Mesenchymal stem cell (in vitro differentiated cells and primary cell): ENCODE measurements around the gene AOPEP.

Experiments used
- DNase-seq: peaks from one replicate; pipeline ENCODE4 v3.0.0-alpha.2; 2013
- H2AFZ ChIP-seq: one replicate; pipeline ENCODE4 v1.6.1; 2013; ENCODE audit warnings: low read depth, mild to moderate bottlenecking, control low read depth, inconsistent platforms, low read length, moderate library complexity
- H2AK5ac ChIP-seq: 2 replicates; pipeline ENCODE4 v1.6.1; 2013; ENCODE audit warnings: low read length, moderate library complexity, mild to moderate bottlenecking, inconsistent platforms; ENCODE audit not compliant: severe bottlenecking
- H2BK120ac ChIP-seq: one replicate; pipeline ENCODE4 v1.6.1; 2013; ENCODE audit warnings: low read depth, mild to moderate bottlenecking, inconsistent platforms, low read length, moderate library complexity
- H2BK12ac ChIP-seq, 2 experiments: one replicate each; pipeline ENCODE4 v1.6.1; 2013; ENCODE audit warnings: inconsistent platforms in 2 of 2, low read length in 2 of 2, mild to moderate bottlenecking in 2 of 2, moderate library complexity in 2 of 2, control low read depth in 1 of 2
- H2BK15ac ChIP-seq: one replicate; pipeline ENCODE4 v1.6.1; 2013; ENCODE audit warnings: mild to moderate bottlenecking, low read depth, inconsistent platforms; ENCODE audit not compliant: poor library complexity, severe bottlenecking
- H2BK5ac ChIP-seq: 2 replicates; pipeline ENCODE4 v1.6.1; 2013; ENCODE audit warnings: low read depth, mild to moderate bottlenecking, low read length, control low read depth, inconsistent platforms; ENCODE audit not compliant: poor library complexity, severe bottlenecking
- H3K14ac ChIP-seq, 2 experiments: one replicate each; pipeline ENCODE4 v1.6.1; 2013; ENCODE audit warnings: inconsistent platforms in 2 of 2, low read length in 2 of 2, control low read depth in 1 of 2, mild to moderate bottlenecking in 1 of 2, moderate library complexity in 1 of 2
- H3K18ac ChIP-seq, 2 experiments: one replicate each; pipeline ENCODE4 v1.6.1; 2013; ENCODE audit warnings: inconsistent platforms in 2 of 2, low read length in 2 of 2, control low read depth in 1 of 2, low read depth in 1 of 2, mild to moderate bottlenecking in 1 of 2
- H3K23ac ChIP-seq, 2 experiments: one replicate each; pipeline ENCODE4 v1.6.1; 2013; ENCODE audit warnings: inconsistent platforms in 2 of 2, low read length in 2 of 2, mild to moderate bottlenecking in 2 of 2, moderate library complexity in 2 of 2, control low read depth in 1 of 2
- H3K27ac ChIP-seq: 2 replicates; pipeline ENCODE4 v1.5.1; 2013; ENCODE audit warnings: mild to moderate bottlenecking, moderate library complexity, low read length, control low read depth, inconsistent platforms; ENCODE audit not compliant: poor library complexity, severe bottlenecking
- H3K27me3 ChIP-seq, 2 experiments: 2 replicates each; pipeline versions ENCODE4 v1.6.1 to v1.7.0; 2013; ENCODE audit warnings: low read length in 2 of 2, mild to moderate bottlenecking in 2 of 2, moderate library complexity in 2 of 2, control low read depth in 1 of 2, inconsistent platforms in 1 of 2; ENCODE audit not compliant: control insufficient read depth in 1 of 2, insufficient read depth in 1 of 2
- H3K36me3 ChIP-seq, 2 experiments: 2 replicates each; pipeline versions ENCODE4 v1.6.1 to v1.7.0; 2013; ENCODE audit warnings: low read length in 2 of 2, control low read depth in 1 of 2, inconsistent platforms in 1 of 2, low read depth in 1 of 2, mild to moderate bottlenecking in 1 of 2; ENCODE audit not compliant: insufficient read depth in 2 of 2, control insufficient read depth in 1 of 2
- H3K4ac ChIP-seq, 2 experiments: one replicate each; pipeline ENCODE4 v1.6.1; 2013; ENCODE audit warnings: inconsistent platforms in 2 of 2, low read length in 2 of 2, mild to moderate bottlenecking in 2 of 2, moderate library complexity in 2 of 2, control low read depth in 1 of 2, low read depth in 1 of 2
- H3K4me1 ChIP-seq: 2 replicates; pipeline ENCODE4 v1.6.1; 2013; ENCODE audit warnings: low read depth, low read length, control low read depth; ENCODE audit not compliant: control insufficient read depth, insufficient read depth
- H3K4me2 ChIP-seq: 2 replicates; pipeline ENCODE4 v1.6.1; 2013; ENCODE audit warnings: low read length, mild to moderate bottlenecking, inconsistent platforms; ENCODE audit not compliant: poor library complexity, severe bottlenecking
- H3K4me3 ChIP-seq, 2 experiments: 2 replicates each; pipeline versions ENCODE4 v1.5.1 to v1.7.0; 2013; ENCODE audit warnings: low read length in 2 of 2, mild to moderate bottlenecking in 2 of 2, control low read depth in 1 of 2, low read depth in 1 of 2; ENCODE audit not compliant: insufficient read depth in 1 of 2
- H3K79me1 ChIP-seq: replicated peaks from 2 replicates; pipeline ENCODE4 v1.6.1; 2013; ENCODE audit warnings: mild to moderate bottlenecking, control low read depth, low read length, inconsistent platforms; ENCODE audit not compliant: poor library complexity, severe bottlenecking
- H3K9ac ChIP-seq: 2 replicates; pipeline ENCODE4 v1.7.0; 2013; ENCODE audit warnings: mild to moderate bottlenecking, low read length, moderate library complexity
- H3K9me3 ChIP-seq: 2 replicates; pipeline ENCODE4 v1.7.0; 2013; ENCODE audit warnings: mild to moderate bottlenecking, low read length; ENCODE audit not compliant: control insufficient read depth
- H4K8ac ChIP-seq: one replicate; pipeline ENCODE4 v1.6.1; 2013; ENCODE audit warnings: inconsistent platforms, mild to moderate bottlenecking, low read length, moderate library complexity
- H4K91ac ChIP-seq: one replicate; pipeline ENCODE4 v1.6.1; 2013; ENCODE audit warnings: mild to moderate bottlenecking, low read length, inconsistent platforms
- WGBS: methylation state at CpG from one replicate; pipeline ENCODE4 v1.1.7; 2013; ENCODE audit warnings: mixed read lengths; 5-methylcytosine and 5-hydroxymethylcytosine counted together

AOPEP gene

GRCh38 chr9:94703488-94704140 lies 22.9 kb upstream of the AOPEP start:
- Histone ChIP-seq H3K4me1 (peaks cover 1% of the 10 kb centered on the region), H3K4me3 (no peak overlapping the region), H3K27me3 (peaks cover 5 to 31% of the 10 kb centered on the region in 2 experiments), H3K79me1 (no peaks in the 10 kb centered on the region), H3K27ac (no peak overlapping the region), H4K91ac (no peak overlapping the region), H2BK12ac (peak overlapping the region in 1 of 2 experiments; percentile 6), H2AFZ (no peak overlapping the region), H3K9ac (no peak overlapping the region), H2AK5ac (no peak overlapping the region), H2BK120ac (no peak overlapping the region), H3K14ac (no peak overlapping the region), H2BK5ac (no peak overlapping the region), H3K18ac (no peak overlapping the region), H3K36me3 (no peaks in the 10 kb centered on the region), H3K23ac (no peak overlapping the region), H4K8ac (no peak overlapping the region), H3K9me3 (no peaks in the 10 kb centered on the region), H3K4ac (no peak overlapping the region), H3K4me2 (no peak overlapping the region), H2BK15ac (no peak overlapping the region)
- 52% methylated on average over 3 of the region's 4 CpGs for WGBS
- no peak for DNase-seq

DNA sequence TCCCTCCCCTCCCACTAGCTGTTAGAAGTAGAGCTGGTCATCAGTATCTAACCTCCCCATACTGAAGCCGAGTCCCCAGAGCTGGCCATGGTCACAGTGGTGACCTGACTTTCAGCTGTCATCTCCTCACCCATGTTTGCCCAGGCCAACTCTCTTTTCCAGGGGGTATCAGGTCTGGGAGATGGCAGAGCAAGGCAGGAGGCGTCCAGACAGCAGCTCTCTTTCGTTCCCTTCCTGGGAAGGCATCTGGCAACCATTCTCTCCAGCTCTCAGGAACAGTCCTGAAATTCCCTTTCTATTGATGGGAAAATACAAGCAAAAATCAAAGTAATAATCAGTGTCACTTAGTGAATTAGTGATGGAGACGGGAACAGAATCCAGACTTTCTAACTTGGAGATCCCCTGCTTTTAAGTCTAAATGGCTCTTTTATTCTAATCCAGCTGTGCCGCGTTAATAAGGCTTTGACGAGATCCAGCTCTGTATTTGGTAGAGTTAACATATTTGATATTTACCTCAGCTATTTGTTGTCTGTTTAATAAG lies 21.3 kb upstream of the AOPEP start:
- H3K14ac ChIP-seq, result no peak overlapping the region
- no peak overlapping the region for H3K4me3 ChIP-seq
- H3K4me1 ChIP-seq, result no peaks in the 10 kb centered on the region
- no peak overlapping the region for H2BK120ac ChIP-seq
- no peak overlapping the region for H2BK15ac ChIP-seq
- 42% methylated on average over 4 of the region's 7 CpGs for WGBS
- H4K8ac ChIP-seq, result no peak overlapping the region
- no peak overlapping the region for H2BK5ac ChIP-seq
- no peaks in the 10 kb centered on the region for H3K79me1 ChIP-seq
- H2BK12ac ChIP-seq, result peak overlapping the region; percentile 75 to 98
- H3K9me3 ChIP-seq, result no peaks in the 10 kb centered on the region
- no peak overlapping the region for H3K9ac ChIP-seq
- no peak for DNase-seq
- H3K4me2 ChIP-seq, result no peak overlapping the region
- H3K4ac ChIP-seq, result no peak overlapping the region
- H3K36me3 ChIP-seq, result no peaks in the 10 kb centered on the region
- H2AK5ac ChIP-seq, result no peak overlapping the region
- H4K91ac ChIP-seq, result no peak overlapping the region
- H3K18ac ChIP-seq, result peak overlapping the region; percentile 54 to 64
- no peak overlapping the region for H3K27ac ChIP-seq
- no peak overlapping the region for H3K23ac ChIP-seq
- no peak overlapping the region for H2AFZ ChIP-seq
- peaks cover 5 to 31% of the 10 kb centered on the region in 2 experiments for H3K27me3 ChIP-seq

DNA sequence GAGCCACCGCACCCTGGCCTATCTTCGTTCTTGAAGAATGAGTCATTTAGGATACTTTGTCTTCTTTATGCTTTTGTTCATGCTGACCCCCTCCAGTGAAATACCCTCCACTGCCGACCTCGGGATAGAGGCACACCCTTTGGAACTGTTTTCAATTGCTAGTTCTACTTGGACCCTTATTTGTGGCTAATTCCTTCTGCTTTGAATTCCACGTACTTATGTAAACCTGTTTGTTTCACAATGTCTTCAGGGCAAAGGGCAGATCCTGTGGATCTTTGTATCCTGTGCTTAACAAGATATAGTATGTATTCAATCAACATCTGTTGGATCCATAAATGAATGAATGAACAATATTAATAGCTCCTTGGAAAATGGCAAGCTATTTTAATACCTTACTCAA lies 19.6 kb upstream of the AOPEP start:
- Histone ChIP-seq H3K4ac (no peak overlapping the region), H2BK120ac (no peak overlapping the region), H2BK5ac (no peak overlapping the region), H3K23ac (no peak overlapping the region), H3K18ac (no peak overlapping the region), H2BK12ac (no peak overlapping the region), H2AK5ac (no peak overlapping the region), H3K27me3 (peaks cover 5 to 31% of the 10 kb centered on the region in 2 experiments), H4K8ac (no peak overlapping the region), H3K4me2 (no peak overlapping the region), H3K9me3 (no peaks in the 10 kb centered on the region), H3K4me1 (no peaks in the 10 kb centered on the region), H4K91ac (no peak overlapping the region), H2AFZ (no peak overlapping the region), H3K79me1 (no peaks in the 10 kb centered on the region), H2BK15ac (no peak overlapping the region), H3K9ac (no peak overlapping the region), H3K4me3 (no peak overlapping the region), H3K27ac (no peak overlapping the region), H3K36me3 (no peaks in the 10 kb centered on the region), H3K14ac (no peak overlapping the region)
- DNase-seq, result no peak
- 95% methylated on average over 5 of the region's 5 CpGs for WGBS

GRCh38 chr9:94713436-94714215 lies 12.9 kb upstream of the AOPEP start:
- no peak overlapping the region for H2AFZ ChIP-seq
- H3K4me1 ChIP-seq, result no peaks in the 10 kb centered on the region
- no peak for DNase-seq
- H3K4ac ChIP-seq, result no peak overlapping the region
- H2BK15ac ChIP-seq, result no peak overlapping the region
- H2BK12ac ChIP-seq, result no peak overlapping the region
- no peak overlapping the region for H4K8ac ChIP-seq
- H2BK120ac ChIP-seq, result no peak overlapping the region
- H4K91ac ChIP-seq, result no peak overlapping the region
- H3K4me2 ChIP-seq, result no peak overlapping the region
- no peaks in the 10 kb centered on the region for H3K36me3 ChIP-seq
- 90% methylated on average over 4 of the region's 7 CpGs for WGBS
- H3K9me3 ChIP-seq, result no peaks in the 10 kb centered on the region
- H3K18ac ChIP-seq, result no peak overlapping the region
- H3K23ac ChIP-seq, result no peak overlapping the region
- H3K14ac ChIP-seq, result no peak overlapping the region
- H3K9ac ChIP-seq, result peak overlapping the region; percentile 18
- H3K4me3 ChIP-seq, result peak overlapping the region in 1 of 2 experiments; percentile 2
- H2AK5ac ChIP-seq, result no peak overlapping the region
- peaks cover 0 to 3% of the 10 kb centered on the region in 2 experiments for H3K27me3 ChIP-seq
- no peaks in the 10 kb centered on the region for H3K79me1 ChIP-seq
- H2BK5ac ChIP-seq, result no peak overlapping the region
- no peak overlapping the region for H3K27ac ChIP-seq
